GM19238 (cell line): ENCODE results near the gene FAM131C.
"Not testable (repeated sequence)": the region's sequence is repeated elsewhere in the genome, so short reads cannot be mapped to it uniquely, and the experiment has no call there.

Source experiments
- DNase-seq: peaks from one replicate; pipeline ENCODE4 v3.0.0; 2011; ENCODE audit warnings: low spot score; ENCODE audit not compliant: insufficient read length

The FAM131C gene

GRCh38 chr1:16061989-16062686, 11.3 kb downstream of the FAM131C start:
- not testable (repeated sequence) for DNase-seq

- no peak for DNase-seq
These were observed 12.2 kb downstream of the FAM131C start for GRCh38 chr1:16061266-16061665.

GRCh38 chr1:16058394-16059120, 14.9 kb downstream of the FAM131C start:
- DNase-seq, result not testable (repeated sequence)

- not testable (repeated sequence) for DNase-seq
These were observed 16.0 kb downstream of the FAM131C start for GRCh38 chr1:16057314-16057915.

- not testable (repeated sequence) for DNase-seq
These were observed 16.9 kb downstream of the FAM131C start for GRCh38 chr1:16056521-16056912.

- peak; percentile 92 for DNase-seq
These were observed 17.6 kb downstream of the FAM131C start for GRCh38 chr1:16055613-16056520.

GRCh38 chr1:16054598-16055540, 18.6 kb downstream of the FAM131C start:
- DNase-seq, result no peak

- DNase-seq, result no peak
These were observed 19.5 kb downstream of the FAM131C start for GRCh38 chr1:16053781-16054502.

- DNase-seq, result not testable (repeated sequence)
These were observed 21.5 kb downstream of the FAM131C start for GRCh38 chr1:16051949-16052348.

- DNase-seq, result no peak
These were observed 22.4 kb downstream of the FAM131C start for GRCh38 chr1:16051039-16051438.

- no peak for DNase-seq
These were observed 23.1 kb downstream of the FAM131C start for GRCh38 chr1:16050328-16050727.

- no peak for DNase-seq
These were observed 24.8 kb downstream of the FAM131C start for GRCh38 chr1:16048573-16049189.

- DNase-seq, result no peak
These were observed 25.5 kb downstream of the FAM131C start for GRCh38 chr1:16047791-16048475.

- DNase-seq, result no peak
These were observed 26.6 kb downstream of the FAM131C start for GRCh38 chr1:16046842-16047241.

- DNase-seq, result no peak
These were observed 29.5 kb downstream of the FAM131C start for GRCh38 chr1:16043950-16044349.

- DNase-seq, result no peak
These were observed 29.9 kb downstream of the FAM131C start, which contains the start of gene CLCNKB for GRCh38 chr1:16043521-16043920. Gene CLCNKB (plus strand): TSS chr1:16043782. CDS start chr1:16044493, 711 bp downstream.

GRCh38 chr1:16042654-16043053, 30.8 kb downstream of the FAM131C start:
- not testable (repeated sequence) for DNase-seq

GRCh38 chr1:16042096-16042495, 31.4 kb downstream of the FAM131C start:
- DNase-seq, result no peak
